ENCODE data around the gene ZW10.

DNA sequence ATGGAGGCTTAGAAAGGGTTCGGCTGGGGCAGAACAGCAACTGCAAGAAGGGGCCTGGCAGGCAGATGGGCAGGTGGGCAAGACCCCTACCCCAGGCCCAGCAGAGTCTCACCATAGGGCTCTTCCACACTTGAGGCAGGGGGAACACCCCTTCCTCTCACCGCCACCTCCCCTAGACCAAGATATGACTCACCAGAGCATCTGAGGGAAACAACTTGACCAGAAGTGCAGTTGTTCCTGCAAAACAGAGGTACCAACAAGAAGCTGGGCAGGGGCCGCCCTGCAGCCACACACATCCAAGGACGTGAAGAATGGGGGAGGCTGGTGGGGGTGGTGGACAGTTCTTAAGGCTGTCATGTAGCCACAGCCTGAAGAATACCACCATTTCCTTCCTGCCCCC, 78.3 kb downstream of the ZW10 start:
- TF ChIP-seq EZH2 (IDR thresholded peaks at IDR 0.05; ENCODE audit: borderline replicate concordance, low read depth, low read length, severe bottlenecking), result no peak
- TF ChIP-seq, protein P1, sequence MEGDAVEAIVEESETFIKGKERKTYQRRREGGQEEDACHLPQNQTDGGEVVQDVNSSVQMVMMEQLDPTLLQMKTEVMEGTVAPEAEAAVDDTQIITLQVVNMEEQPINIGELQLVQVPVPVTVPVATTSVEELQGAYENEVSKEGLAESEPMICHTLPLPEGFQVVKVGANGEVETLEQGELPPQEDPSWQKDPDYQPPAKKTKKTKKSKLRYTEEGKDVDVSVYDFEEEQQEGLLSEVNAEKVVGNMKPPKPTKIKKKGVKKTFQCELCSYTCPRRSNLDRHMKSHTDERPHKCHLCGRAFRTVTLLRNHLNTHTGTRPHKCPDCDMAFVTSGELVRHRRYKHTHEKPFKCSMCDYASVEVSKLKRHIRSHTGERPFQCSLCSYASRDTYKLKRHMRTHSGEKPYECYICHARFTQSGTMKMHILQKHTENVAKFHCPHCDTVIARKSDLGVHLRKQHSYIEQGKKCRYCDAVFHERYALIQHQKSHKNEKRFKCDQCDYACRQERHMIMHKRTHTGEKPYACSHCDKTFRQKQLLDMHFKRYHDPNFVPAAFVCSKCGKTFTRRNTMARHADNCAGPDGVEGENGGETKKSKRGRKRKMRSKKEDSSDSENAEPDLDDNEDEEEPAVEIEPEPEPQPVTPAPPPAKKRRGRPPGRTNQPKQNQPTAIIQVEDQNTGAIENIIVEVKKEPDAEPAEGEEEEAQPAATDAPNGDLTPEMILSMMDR (IDR thresholded peaks at IDR 0.05; ENCODE audit: borderline replicate concordance, extremely low read depth, low read length, poor library complexity, severe bottlenecking), result no peak

Data from DND-41 (cell line).